A549 (cell line): Measurements from ENCODE around the gene KIAA2012. TPM values are rescaled to one million over a fixed set of nuclear protein-coding genes. Genes with fewer than 3 reads are reported as not detected.
A peak's percentile ranks its signal among the peaks of the same experiment; 100 is the strongest.

ENCODE experiments used
- ATAC-seq, 2 experiments: fragments of 200-7000 bp in 1 of 2; fragments of >200 bp in 1 of 2; cut with Nextera tagmentation in 1 of 2; cut with Tn5 transposase in 1 of 2; 3 replicates each; pipeline versions ENCODE4 v1.8.0 to v1.9.1; 2018 to 2020; ENCODE audit warnings: mild to moderate bottlenecking in 1 of 2, moderate library complexity in 1 of 2
- CTCF ChIA-PET: fragments of 300-600 bp; sonication (Branson Sonifier 250); formaldehyde crosslinking; extraction: SDS; loops from one replicate; lab custom pipeline; 2021; ENCODE audit warnings: antibody characterized with exemption, inconsistent platforms; lab: Yijun Ruan, JAX
- POLR2A ChIA-PET: fragments of 350-600 bp; formaldehyde crosslinking; extraction: SDS; loops from one replicate; lab custom pipeline; 2021; ENCODE audit warnings: antibody characterized with exemption, inconsistent platforms; lab: Yijun Ruan, JAX
- DNase-seq, 2 experiments: peaks; one replicate each; pipeline versions ENCODE4 v3.0.0 to v3.0.0-alpha.2; 2011 to 2016; ENCODE audit warnings: low read depth in 1 of 2, low spot score in 1 of 2
- FAIRE-seq: peaks from 2 replicates; lab custom pipeline; 2011; peaks lifted over from hg19 to GRCh38; lab: Jason Lieb, UNC
- H3K27ac ChIP-seq, 2 experiments: fragments of >200 bp; sonication (Bioruptor Twin); formaldehyde crosslinking; 3 replicates each; pipeline ENCODE4 v1.5.1; 2016 to 2017
- H3K4me1 ChIP-seq: fragments of >200 bp; sonication (Bioruptor Twin); formaldehyde crosslinking; 3 replicates; pipeline ENCODE4 v1.6.1; 2016
- H3K4me2 ChIP-seq: fragments of >200 bp; sonication (Bioruptor Twin); formaldehyde crosslinking; 3 replicates; pipeline ENCODE4 v1.6.1; 2016
- H3K4me3 ChIP-seq: fragments of >200 bp; sonication (Bioruptor Twin); formaldehyde crosslinking; 3 replicates; pipeline ENCODE4 v1.5.1; 2016
- H3K9me3 ChIP-seq: fragments of >200 bp; sonication (Bioruptor Twin); formaldehyde crosslinking; 3 replicates; pipeline ENCODE4 v1.6.1; 2016
- BHLHE40 ChIP-seq: IDR thresholded peaks from 2 replicates; pipeline ENCODE4 v1.6.1; 2012; ENCODE audit warnings: low read depth, low read length, inconsistent platforms
- CEBPB ChIP-seq, 2 experiments: fragments of >200 bp in 1 of 2; sonication (Bioruptor Twin) in 1 of 2; formaldehyde crosslinking in 1 of 2; IDR thresholded peaks; 2 replicates each; pipeline ENCODE4 v1.6.1; 2012 to 2016
- CHD2 ChIP-seq: fragments of 150-350 bp; IDR thresholded peaks from 2 replicates; pipeline ENCODE4 v1.6.1; 2014; ENCODE audit warnings: low read length; ENCODE audit not compliant: partially characterized antibody
- CHD4 ChIP-seq: fragments of 200-600 bp; sonication (generic); IDR thresholded peaks from 2 replicates; pipeline ENCODE4 v1.6.1; 2016; ENCODE audit warnings: antibody characterized with exemption, mild to moderate bottlenecking, borderline replicate concordance
- EHF ChIP-seq: fragments of 250-450 bp; sonication (Bioruptor Pico); IDR thresholded peaks from 2 replicates; pipeline ENCODE4 v1.5.0; 2020; ENCODE audit warnings: mild to moderate bottlenecking
- ELK1 ChIP-seq: fragments of 150-350 bp; IDR thresholded peaks from 2 replicates; pipeline ENCODE4 v1.6.1; 2014; ENCODE audit warnings: low read depth, mild to moderate bottlenecking, low read length
- FOSB ChIP-seq: fragments of 250-450 bp; sonication (Bioruptor Pico); IDR thresholded peaks from 2 replicates; pipeline ENCODE4 v1.5.0; 2020; ENCODE audit warnings: mild to moderate bottlenecking, moderate library complexity
- FOSL2 ChIP-seq, 2 experiments: fragments of 450-650 bp in 1 of 2; fragments of >200 bp in 1 of 2; sonication (Bioruptor Twin) in 1 of 2; formaldehyde crosslinking; IDR thresholded peaks; 2 replicates each; pipeline versions ENCODE4 v1.5.0 to v1.6.1; 2016 to 2020; ENCODE audit warnings: mild to moderate bottlenecking in 1 of 2, moderate library complexity in 1 of 2
- FOXS1 ChIP-seq: fragments of 250-450 bp; sonication (Bioruptor Pico); IDR thresholded peaks from 2 replicates; pipeline ENCODE4 v1.5.0; 2020; ENCODE audit warnings: mild to moderate bottlenecking, moderate library complexity
- HOXA7 ChIP-seq: fragments of 250-450 bp; sonication (Bioruptor Pico); IDR thresholded peaks from 2 replicates; pipeline ENCODE4 v1.5.0; 2020; ENCODE audit warnings: mild to moderate bottlenecking, moderate library complexity
- HOXB5 ChIP-seq: fragments of 250-450 bp; sonication (Bioruptor Pico); IDR thresholded peaks from 2 replicates; pipeline ENCODE4 v1.5.0; 2020; ENCODE audit warnings: mild to moderate bottlenecking, moderate library complexity
- JUNB ChIP-seq: fragments of >200 bp; sonication (Bioruptor Twin); formaldehyde crosslinking; IDR thresholded peaks from 2 replicates; pipeline ENCODE4 v1.6.1; 2016
- KDM1A ChIP-seq: fragments of 200-600 bp; sonication (generic); IDR thresholded peaks from 2 replicates; pipeline ENCODE4 v1.6.1; 2016; ENCODE audit warnings: low read depth, mild to moderate bottlenecking
- MAZ ChIP-seq: fragments of 150-350 bp; IDR thresholded peaks from 2 replicates; pipeline ENCODE4 v1.6.1; 2014; ENCODE audit warnings: antibody characterized with exemption, low read depth, low read length, borderline replicate concordance
- MYC ChIP-seq: IDR thresholded peaks from 2 replicates; pipeline ENCODE4 v1.6.1; 2012; ENCODE audit warnings: mild to moderate bottlenecking, inconsistent platforms, low read length, improper control_type of control experiment, borderline replicate concordance
- PHF8 ChIP-seq: fragments of 200-600 bp; sonication (generic); IDR thresholded peaks from 2 replicates; pipeline ENCODE4 v1.6.1; 2016; ENCODE audit warnings: low read depth, mild to moderate bottlenecking, antibody characterized with exemption, moderate library complexity, borderline replicate concordance
- POLR2A ChIP-seq: IDR thresholded peaks from 2 replicates; pipeline ENCODE4 v1.6.1; 2012; ENCODE audit warnings: mild to moderate bottlenecking, low read length
- RAD21 ChIP-seq, 2 experiments: fragments of >200 bp in 1 of 2; sonication (Bioruptor Twin) in 1 of 2; formaldehyde crosslinking in 1 of 2; IDR thresholded peaks in 1 of 2; conservative IDR thresholded peaks in 1 of 2; 2 replicates in 1 of 2; 3 replicates in 1 of 2; pipeline ENCODE4 v1.6.1; 2012 to 2018; ENCODE audit warnings: inconsistent platforms in 1 of 2
- RARB ChIP-seq: fragments of 250-450 bp; sonication (Bioruptor Pico); IDR thresholded peaks from 2 replicates; pipeline ENCODE4 v1.8.0; 2021; ENCODE audit warnings: mild to moderate bottlenecking, moderate library complexity
- SMC3 ChIP-seq: fragments of >200 bp; sonication (Bioruptor Twin); formaldehyde crosslinking; IDR thresholded peaks from 3 replicates; pipeline ENCODE4 v1.6.1; 2018; ENCODE audit warnings: inconsistent platforms
- SREBF2 ChIP-seq: fragments of 450-650 bp; IDR thresholded peaks from 2 replicates; pipeline ENCODE4 v1.6.1; 2014; ENCODE audit warnings: mild to moderate bottlenecking, moderate library complexity
- TFCP2L1 ChIP-seq: fragments of 250-450 bp; sonication (Bioruptor Pico); IDR thresholded peaks from 2 replicates; pipeline ENCODE4 v1.5.0; 2021; ENCODE audit warnings: mild to moderate bottlenecking
- TP53 ChIP-seq: fragments of 250-450 bp; sonication (Bioruptor Pico); IDR thresholded peaks from 2 replicates; pipeline ENCODE4 v1.5.0; 2021; ENCODE audit warnings: mild to moderate bottlenecking, moderate library complexity
- ZC3H11A ChIP-seq: fragments of 450-650 bp; IDR thresholded peaks from 2 replicates; pipeline ENCODE4 v1.6.1; 2014; ENCODE audit warnings: antibody characterized with exemption, mild to moderate bottlenecking
- ZNF302 ChIP-seq: fragments of 250-450 bp; sonication (Bioruptor Pico); IDR thresholded peaks from 2 replicates; pipeline ENCODE4 v1.9.0; 2021; ENCODE audit warnings: inconsistent platforms, mild to moderate bottlenecking, moderate library complexity
- ZSCAN20 ChIP-seq: fragments of 250-450 bp; sonication (Bioruptor Pico); IDR thresholded peaks from 2 replicates; pipeline ENCODE4 v1.8.0; 2022; ENCODE audit warnings: mild to moderate bottlenecking, moderate library complexity
- WGBS: methylation state at CpG from one replicate; pipeline ENCODE4 v1.1.6; 2017; ENCODE audit errors: missing lambda C conversion rate; 5-methylcytosine and 5-hydroxymethylcytosine counted together
- polyA plus RNA-seq, 4 experiments: library from polyadenylated mRNA; depleted of rRNA in 3 of 4; stranded (reverse); fragments of >200 nt; fragmentation: RNase III in 1 of 4; extraction: RNeasy Plus Mini Kit Qiagen cat#74134 plus additional on column Dnase treatment in 1 of 4; gene quantifications; 2 replicates in 3 of 4; 3 replicates in 1 of 4; pipeline ENCODE4 v1.2.3, GENCODE V29; 2011 to 2017
- TF ChIP-seq, protein P1 (sequence below): IDR thresholded peaks from 2 replicates; pipeline ENCODE4 v1.6.1; 2012; ENCODE audit warnings: low read depth, borderline replicate concordance
- TF ChIP-seq, protein P2 (sequence below): fragments of 450-650 bp; IDR thresholded peaks from 2 replicates; pipeline ENCODE4 v1.6.1; 2014; ENCODE audit warnings: antibody characterized with exemption
- TF ChIP-seq, protein P3 (sequence below): fragments of >200 bp; sonication (Bioruptor Twin); formaldehyde crosslinking; IDR thresholded peaks from 3 replicates; pipeline ENCODE4 v1.5.1; 2016

The KIAA2012 gene
- polyA plus RNA-seq, 2 of the 4 experiments (the other 2 are of a cell fraction): 0.01 to 0.04 TPM

DNA sequence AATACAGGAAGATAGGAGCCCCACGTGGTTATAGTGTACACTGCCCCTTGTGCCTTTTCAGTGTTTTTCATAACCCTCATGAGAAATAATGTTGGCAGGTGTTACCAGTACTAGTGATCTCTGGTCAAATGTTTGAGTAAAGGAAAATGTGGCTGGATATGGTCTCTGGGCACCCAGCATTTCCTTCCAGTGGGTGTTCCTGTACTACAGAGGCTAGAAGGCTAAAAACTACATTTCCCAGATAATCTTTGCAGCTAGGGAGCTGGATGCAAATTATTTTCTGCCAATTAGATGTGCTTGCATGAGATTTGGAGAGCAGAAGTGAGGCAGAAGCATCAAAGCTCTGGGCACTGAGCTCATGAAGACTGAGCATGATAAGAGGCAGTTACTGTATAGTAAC, 45.1 kb downstream of the KIAA2012 start:
- no peak for DNase-seq
- Histone ChIP-seq H3K4me2 (no peak overlapping the region), H3K9me3 (no peaks in the 10 kb centered on the region; the same call in 2 of the 3 replicates), H3K27ac (no peak overlapping the region), H3K4me1 (peaks cover 38% of the 10 kb centered on the region), H3K4me3 (no peak overlapping the region)
- CTCF ChIA-PET: interaction anchor here (1.0 to 2.8 kb wide), 4 partner anchors 14 to 257 kb away, joined by 3 to 8 read pairs (median 4); no protein-coding TSS in a partner anchor
- POLR2A ChIA-PET: no interaction called here
- FAIRE-seq: no peak
- TF ChIP-seq ZSCAN20 (CRISPR knock-in tag): no peak
- no peak for TF ChIP-seq PHF8
- no peak for TF ChIP-seq HOXB5 (CRISPR knock-in tag)
- no peak for TF ChIP-seq CHD4
- no peak for TF ChIP-seq HOXA7 (CRISPR knock-in tag)
- no peak for TF ChIP-seq CHD2
- no peak for TF ChIP-seq JUNB
- no peak for TF ChIP-seq FOSL2 (IDR thresholded peaks at IDR 0.05)
- TF ChIP-seq FOSL2 (CRISPR knock-in tag; IDR thresholded peaks at IDR 0.05): no peak
- no peak for TF ChIP-seq CEBPB (IDR thresholded peaks at IDR 0.05)
- no peak for TF ChIP-seq TP53 (CRISPR knock-in tag)
- no peak for TF ChIP-seq MAZ
- TF ChIP-seq SMC3: no peak
- TF ChIP-seq, protein P1, sequence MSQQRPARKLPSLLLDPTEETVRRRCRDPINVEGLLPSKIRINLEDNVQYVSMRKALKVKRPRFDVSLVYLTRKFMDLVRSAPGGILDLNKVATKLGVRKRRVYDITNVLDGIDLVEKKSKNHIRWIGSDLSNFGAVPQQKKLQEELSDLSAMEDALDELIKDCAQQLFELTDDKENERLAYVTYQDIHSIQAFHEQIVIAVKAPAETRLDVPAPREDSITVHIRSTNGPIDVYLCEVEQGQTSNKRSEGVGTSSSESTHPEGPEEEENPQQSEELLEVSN: no peak
- no peak for TF ChIP-seq KDM1A
- no peak for TF ChIP-seq ZC3H11A
- TF ChIP-seq BHLHE40: no peak
- no peak for TF ChIP-seq ELK1
- 24% methylated on average over 1 of the region's 1 CpG for WGBS
- ATAC-seq: no peak

GRCh38 chr2:202120828-202121227, 47.8 kb downstream of the KIAA2012 start:
- ChIA-PET POLR2A (no interaction called here), CTCF (interaction anchor here (1.9 kb wide), 1 partner anchor 18 kb away, joined by 10 read pairs; no protein-coding TSS in a partner anchor)
- Histone ChIP-seq H3K4me3 (no peak overlapping the region), H3K4me1 (peaks cover 11% of the 10 kb centered on the region), H3K4me2 (no peak overlapping the region), H3K9me3 (no peaks in the 10 kb centered on the region; the same call in 2 of the 3 replicates)
- TF ChIP-seq SREBF2 (no peak), EHF (CRISPR knock-in tag) (no peak), TP53 (CRISPR knock-in tag) (no peak), FOXS1 (CRISPR knock-in tag) (no peak)
- TF ChIP-seq, all 56 proteins: peak for 0
- WGBS: 44% methylated on average over 3 of the region's 3 CpGs
- FAIRE-seq (no peak), DNase-seq (no peak), ATAC-seq (no peak)
- H3K27ac ChIP-seq: no peak overlapping the region

DNA sequence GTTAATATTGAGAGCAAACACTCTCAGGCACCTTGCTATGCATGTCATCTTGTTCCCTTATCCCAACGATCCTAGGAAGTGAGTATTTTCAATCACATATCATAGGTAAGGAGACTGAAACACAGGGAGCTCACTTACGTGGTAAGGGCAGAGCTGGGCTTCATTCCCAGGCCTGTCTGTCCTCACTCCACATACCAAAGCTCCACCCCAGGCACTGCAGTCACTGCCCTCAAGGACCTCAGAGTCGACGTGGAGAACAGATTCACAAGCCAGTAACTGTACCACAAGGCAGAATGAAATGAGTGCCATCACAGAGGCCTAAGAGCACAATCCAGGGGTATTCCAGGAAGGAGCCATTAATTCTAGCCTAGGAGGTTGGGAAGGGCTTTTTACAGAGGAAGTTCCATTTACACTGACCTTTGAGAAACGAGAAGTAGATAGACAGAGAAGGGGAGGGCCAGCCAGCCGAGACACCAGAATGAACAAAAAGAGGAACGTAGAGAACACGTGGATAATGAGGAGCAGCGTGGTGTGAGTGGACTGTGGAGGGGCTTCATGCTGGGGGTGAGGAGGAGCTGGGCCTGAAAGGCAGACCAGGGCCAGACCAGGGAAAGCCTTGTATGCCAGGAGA, 48.6 kb downstream of the KIAA2012 start:
- DNase-seq (no peak), FAIRE-seq (no peak), ATAC-seq (no peak)
- WGBS: 80% methylated on average over 9 of the region's 9 CpGs
- Histone ChIP-seq H3K9me3 (no peaks in the 10 kb centered on the region; the same call in 2 of the 3 replicates), H3K4me2 (no peak overlapping the region), H3K27ac (peak overlapping the region in 1 of 2 experiments; percentile 15; a peak in 1 of 6 replicates), H3K4me1 (peaks cover 3% of the 10 kb centered on the region), H3K4me3 (no peak overlapping the region)
- POLR2A ChIA-PET: no interaction called here
- CTCF ChIA-PET: interaction anchor here (0.7 to 1.5 kb wide), 2 partner anchors 10 to 17 kb away, joined by 3 to 4 read pairs; no protein-coding TSS in a partner anchor
- TF ChIP-seq CHD2 (no peak), FOSB (no peak), HOXB5 (CRISPR knock-in tag) (no peak), POLR2A (no peak), CHD4 (no peak), RARB (CRISPR knock-in tag) (no peak), MYC (no peak), RAD21 (conservative IDR thresholded peaks at IDR 0.05 in 1 of 2, IDR thresholded peaks at IDR 0.05 in 1 of 2) (no peak), ZNF302 (CRISPR knock-in tag) (no peak), TFCP2L1 (no peak), ZSCAN20 (CRISPR knock-in tag) (no peak), SREBF2 (no peak), MAZ (no peak)
- TF ChIP-seq, protein P2, sequence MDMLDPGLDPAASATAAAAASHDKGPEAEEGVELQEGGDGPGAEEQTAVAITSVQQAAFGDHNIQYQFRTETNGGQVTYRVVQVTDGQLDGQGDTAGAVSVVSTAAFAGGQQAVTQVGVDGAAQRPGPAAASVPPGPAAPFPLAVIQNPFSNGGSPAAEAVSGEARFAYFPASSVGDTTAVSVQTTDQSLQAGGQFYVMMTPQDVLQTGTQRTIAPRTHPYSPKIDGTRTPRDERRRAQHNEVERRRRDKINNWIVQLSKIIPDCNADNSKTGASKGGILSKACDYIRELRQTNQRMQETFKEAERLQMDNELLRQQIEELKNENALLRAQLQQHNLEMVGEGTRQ: no peak
- TF ChIP-seq, protein P3, sequence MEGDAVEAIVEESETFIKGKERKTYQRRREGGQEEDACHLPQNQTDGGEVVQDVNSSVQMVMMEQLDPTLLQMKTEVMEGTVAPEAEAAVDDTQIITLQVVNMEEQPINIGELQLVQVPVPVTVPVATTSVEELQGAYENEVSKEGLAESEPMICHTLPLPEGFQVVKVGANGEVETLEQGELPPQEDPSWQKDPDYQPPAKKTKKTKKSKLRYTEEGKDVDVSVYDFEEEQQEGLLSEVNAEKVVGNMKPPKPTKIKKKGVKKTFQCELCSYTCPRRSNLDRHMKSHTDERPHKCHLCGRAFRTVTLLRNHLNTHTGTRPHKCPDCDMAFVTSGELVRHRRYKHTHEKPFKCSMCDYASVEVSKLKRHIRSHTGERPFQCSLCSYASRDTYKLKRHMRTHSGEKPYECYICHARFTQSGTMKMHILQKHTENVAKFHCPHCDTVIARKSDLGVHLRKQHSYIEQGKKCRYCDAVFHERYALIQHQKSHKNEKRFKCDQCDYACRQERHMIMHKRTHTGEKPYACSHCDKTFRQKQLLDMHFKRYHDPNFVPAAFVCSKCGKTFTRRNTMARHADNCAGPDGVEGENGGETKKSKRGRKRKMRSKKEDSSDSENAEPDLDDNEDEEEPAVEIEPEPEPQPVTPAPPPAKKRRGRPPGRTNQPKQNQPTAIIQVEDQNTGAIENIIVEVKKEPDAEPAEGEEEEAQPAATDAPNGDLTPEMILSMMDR: no peak
